Jurkat, Clone E6-1 (cell line): Measurements from ENCODE around the gene TFPI. TPM values are rescaled to one million over a fixed set of nuclear protein-coding genes. Genes with fewer than 3 reads are reported as not detected.
"Not testable (repeated sequence)": the region's sequence is repeated elsewhere in the genome, so short reads cannot be mapped to it uniquely, and the experiment has no call there.

Source experiments
- DNase-seq: peaks from one replicate; pipeline ENCODE4 v3.0.0-alpha.2; 2011; ENCODE audit warnings: low read depth, low spot score
- H3K4me3 ChIP-seq: 2 replicates; pipeline ENCODE4 v1.5.1; 2011; ENCODE audit warnings: mild to moderate bottlenecking, low read length, control low read depth, moderate library complexity
- polyA plus RNA-seq: library from polyadenylated mRNA; unstranded; fragments of >200 nt; gene quantifications from one replicate; pipeline ENCODE4 v1.2.1, GENCODE V29; 2012; ENCODE audit warnings: missing spikeins; ENCODE audit not compliant: insufficient read length, insufficient read depth

Gene TFPI
- polyA plus RNA-seq = not detected

DNA sequence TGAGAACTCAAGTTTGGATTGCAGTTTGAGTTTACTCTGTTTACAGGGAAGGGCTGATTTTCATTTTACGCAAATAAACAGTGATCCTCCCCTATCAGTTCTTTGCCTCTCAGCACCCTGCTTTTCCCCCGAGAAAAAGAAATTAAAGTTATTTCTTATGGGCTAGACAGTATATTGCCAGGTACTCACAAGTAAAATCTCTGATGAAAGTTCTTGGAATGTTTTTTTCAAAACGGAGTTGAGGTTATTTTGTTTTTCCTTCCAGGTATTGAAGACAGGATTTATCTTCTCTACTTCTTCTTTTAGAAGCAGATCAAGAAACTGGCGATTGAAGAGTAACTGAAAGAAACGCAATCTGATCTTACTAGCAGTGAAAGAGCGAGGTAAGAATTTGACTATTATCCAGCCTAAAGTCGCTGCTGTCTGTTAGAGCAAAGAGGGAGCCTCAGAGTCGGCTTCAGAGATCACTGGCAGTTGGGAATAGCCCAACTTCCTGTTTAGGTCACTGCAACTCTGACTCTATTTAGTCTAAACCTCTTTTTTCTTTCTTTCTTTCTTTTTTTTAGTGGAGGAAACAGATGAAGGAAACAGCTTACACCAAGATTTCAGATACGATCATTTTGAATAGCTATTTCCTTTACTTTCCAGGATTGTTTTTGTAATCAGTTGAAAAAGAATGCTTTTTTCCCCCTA lies at the start of gene TFPI:
Gene TFPI (minus strand): TSS at position 425 of the 693 bp plus-strand sequence. CDS start 50,667 bp downstream, outside the sequence.
- no peak within 1 kb of the TSS; the same call in 1 of the 2 replicates for H3K4me3 ChIP-seq
- DNase-seq = peak; percentile 7

DNA sequence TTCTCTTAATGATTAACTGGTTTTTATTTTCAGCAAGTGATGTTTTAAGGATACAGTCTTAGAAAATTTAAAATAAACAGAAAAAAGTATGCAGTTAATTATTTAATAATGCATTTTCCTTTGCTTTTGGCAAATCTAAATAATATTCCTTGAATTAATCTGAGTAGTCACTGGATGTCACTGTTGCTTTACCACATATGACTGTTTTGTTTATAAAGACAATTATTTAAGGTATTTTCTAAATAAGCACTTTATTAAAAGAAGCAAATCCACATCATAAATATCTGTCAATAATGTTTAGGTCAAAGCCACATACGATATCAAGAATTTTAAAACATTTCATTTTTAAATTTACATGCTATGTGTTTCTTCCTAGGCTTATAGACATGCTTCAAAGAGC lies 40.6 kb upstream of the TFPI start:
- DNase-seq = no peak
- H3K4me3 ChIP-seq = no peak overlapping the region

DNA sequence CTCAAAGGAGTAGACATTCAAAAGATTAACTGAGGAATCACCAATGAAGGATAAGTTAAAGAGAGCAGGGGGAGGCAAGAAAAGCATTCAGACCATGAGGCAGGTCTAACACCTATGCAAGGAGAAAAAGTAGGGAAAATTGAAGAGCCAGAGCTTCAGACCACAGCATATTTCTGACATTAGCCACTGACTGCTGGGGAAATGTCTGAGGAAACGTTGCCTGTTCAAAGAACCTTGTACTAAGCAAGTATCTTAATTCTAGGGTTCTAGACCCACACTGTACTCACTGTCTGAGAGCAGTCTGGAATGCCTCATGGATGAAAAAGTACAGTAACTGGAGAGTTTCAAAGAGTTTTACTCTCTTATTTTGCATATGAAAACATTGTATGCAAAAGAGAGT lies 39.5 kb upstream of the TFPI start:
- H3K4me3 ChIP-seq = no peak overlapping the region
- no peak for DNase-seq

- DNase-seq = no peak
- no peak overlapping the region for H3K4me3 ChIP-seq
These were observed 38.9 kb upstream of the TFPI start for GRCh38 chr2:187593098-187593497.

DNA sequence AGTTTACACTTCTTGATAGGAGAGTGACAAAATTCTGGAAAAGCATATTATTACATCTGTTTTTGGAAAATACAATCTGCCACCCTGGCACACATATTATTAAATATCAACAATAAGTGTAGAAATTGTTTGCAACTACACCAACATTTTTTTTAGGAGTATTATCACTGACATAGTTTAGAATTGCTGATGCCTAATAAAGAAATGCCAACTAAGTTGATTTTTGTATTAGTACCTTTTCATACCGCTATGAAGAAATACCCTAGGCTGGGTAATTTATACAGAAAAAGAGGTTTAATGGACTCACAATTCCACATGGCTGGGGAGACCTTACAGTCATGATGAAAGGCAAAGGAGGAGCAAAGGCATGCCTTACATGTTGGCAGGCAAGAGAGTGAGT lies 35.9 kb upstream of the TFPI start:
- no peak overlapping the region for H3K4me3 ChIP-seq
- no peak for DNase-seq

GRCh38 chr2:187586011-187586641 lies 31.9 kb upstream of the TFPI start:
- H3K4me3 ChIP-seq = no peak overlapping the region

DNA sequence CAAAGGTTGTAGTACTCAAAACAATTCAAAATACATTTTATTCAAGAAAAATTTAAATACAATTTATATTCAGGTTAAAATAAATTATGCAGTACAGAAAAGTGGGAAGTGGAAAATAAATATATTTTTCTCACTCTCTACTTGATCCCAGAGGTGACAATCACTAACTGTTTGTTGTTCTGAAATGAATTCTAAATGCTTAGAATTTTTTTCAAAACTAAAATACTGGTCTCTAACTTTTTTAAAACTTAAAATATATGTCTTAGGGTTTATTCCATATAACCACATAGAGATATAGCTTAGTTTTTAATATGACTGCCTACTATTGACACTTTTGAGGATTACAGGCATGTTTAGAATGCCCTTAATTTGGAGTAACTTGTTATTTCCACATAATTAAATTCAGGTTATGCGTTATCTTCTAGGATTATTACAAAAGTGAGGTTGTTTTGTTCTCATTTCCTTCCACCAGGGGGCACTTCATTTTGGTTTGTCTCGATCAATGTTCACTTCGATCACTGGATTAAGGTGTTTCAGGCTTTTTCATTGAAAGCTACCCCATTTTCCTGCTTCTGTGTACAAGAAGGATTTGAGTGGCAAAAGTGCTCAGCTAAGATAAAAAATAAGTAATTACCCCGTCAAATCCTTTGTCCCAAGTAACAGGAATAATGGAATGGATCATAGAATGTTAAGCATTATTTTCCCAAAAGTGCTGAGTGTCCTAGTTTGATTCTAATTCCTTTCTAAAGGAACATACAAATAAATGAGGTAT lies 27.1 kb upstream of the TFPI start:
- H3K4me3 ChIP-seq = no peak overlapping the region
- peak; percentile 30 for DNase-seq

More at GRCh38 chr2:187586011-187586641, 31.9 kb upstream of the TFPI start:
- DNase-seq = peak; percentile 19

- peak; percentile 46 for DNase-seq
- no peak overlapping the region for H3K4me3 ChIP-seq
These were observed 26.4 kb upstream of the TFPI start for GRCh38 chr2:187580462-187581124.

GRCh38 chr2:187577310-187577709 lies 23.1 kb upstream of the TFPI start:
- no peak overlapping the region for H3K4me3 ChIP-seq
- no peak for DNase-seq

GRCh38 chr2:187576906-187577305 lies 22.7 kb upstream of the TFPI start:
- no peak for DNase-seq
- H3K4me3 ChIP-seq = no peak overlapping the region

DNA sequence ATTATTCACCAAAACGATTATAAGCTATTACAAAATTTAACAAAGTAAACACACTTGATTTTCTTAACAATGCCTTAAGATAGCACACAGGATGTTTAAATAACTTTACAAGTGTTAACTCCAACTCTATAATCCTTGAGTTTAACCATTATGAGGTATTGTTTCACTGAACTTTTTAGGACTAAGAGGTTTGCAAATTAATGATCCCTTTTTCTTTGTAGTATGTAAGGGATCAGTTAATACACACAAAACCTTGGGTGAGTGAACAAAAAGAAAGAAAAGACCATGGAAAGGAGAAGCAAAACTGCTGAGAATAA lies 21.5 kb upstream of the TFPI start:
- H3K4me3 ChIP-seq = no peak overlapping the region
- no peak for DNase-seq

DNA sequence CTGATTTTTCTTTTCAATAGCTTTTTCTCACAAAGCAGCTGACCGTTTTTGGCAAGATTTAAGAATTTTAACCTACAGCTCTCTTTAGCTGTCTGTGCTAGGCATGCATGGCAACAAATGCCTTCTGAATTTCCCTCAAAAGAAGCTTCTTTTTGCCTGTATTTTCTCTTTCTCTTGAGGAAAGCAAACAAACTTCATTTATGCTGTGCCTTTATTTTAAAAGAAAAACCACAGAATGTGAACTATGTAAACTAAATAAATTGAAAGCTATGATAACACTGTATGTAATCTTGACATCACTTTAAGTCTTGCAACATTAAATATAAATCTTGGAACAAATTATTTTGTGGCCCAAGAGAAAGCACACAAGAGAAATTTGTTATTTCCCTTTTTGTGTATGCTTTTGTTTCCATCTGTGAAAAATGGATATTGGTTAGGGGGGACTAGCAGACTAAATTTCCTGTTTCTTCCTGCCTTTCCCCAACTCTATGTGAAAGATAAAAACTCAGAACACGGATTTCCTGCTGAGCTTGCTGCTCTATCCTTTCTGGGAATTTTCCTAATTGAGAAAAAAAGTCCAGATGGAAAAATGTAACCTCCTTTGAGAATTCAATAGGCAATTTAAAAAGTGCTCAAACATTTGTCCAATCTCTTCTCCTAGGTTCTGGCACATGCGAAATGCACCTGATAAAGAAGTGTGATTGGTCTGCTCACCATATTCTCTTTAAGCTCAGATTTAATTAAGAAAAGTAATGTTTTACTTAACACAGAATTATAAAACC lies 20.9 kb upstream of the TFPI start:
- DNase-seq = no peak
- no peak overlapping the region for H3K4me3 ChIP-seq

GRCh38 chr2:187573722-187574121 lies 19.5 kb upstream of the TFPI start:
- DNase-seq = no peak
- H3K4me3 ChIP-seq = no peak overlapping the region

DNA sequence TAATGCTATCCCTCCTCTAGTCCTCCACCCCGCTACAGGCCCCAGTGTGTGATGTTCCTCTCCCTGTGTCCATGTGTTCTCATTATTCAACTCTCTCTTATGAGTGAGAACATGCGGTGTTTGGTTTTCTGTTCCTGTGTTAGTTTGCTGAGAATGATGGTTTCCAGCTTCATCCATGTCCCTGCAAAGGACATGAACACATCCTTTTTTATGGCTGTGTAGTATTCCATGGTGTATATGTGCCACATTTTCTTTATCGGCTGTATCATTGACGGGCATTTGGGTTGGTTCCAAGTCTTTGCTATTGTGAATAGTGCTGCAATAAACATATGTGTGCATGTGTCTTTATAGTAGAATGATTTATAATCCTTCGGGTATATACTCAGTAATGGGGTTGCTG lies 17.8 kb upstream of the TFPI start:
- not testable (repeated sequence) for DNase-seq, H3K4me3 ChIP-seq

DNA sequence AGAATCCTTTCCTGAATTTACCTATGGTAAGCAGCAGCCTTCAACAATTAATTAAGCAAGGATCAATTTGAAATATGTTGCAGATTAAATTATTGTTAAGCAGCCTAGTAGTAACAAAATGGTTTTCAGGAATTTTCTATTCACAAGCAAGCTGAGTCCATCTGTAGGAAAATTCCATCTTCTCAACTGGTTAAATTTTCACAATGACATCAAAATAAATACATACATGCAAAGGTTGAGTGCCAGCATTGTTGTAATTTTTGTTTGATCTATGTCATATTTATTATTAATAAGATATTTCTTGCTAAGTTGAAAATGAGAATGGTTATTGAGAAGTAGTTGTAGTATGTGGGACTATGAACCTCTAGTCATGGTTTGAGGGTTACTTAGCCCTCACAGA lies 15.3 kb upstream of the TFPI start:
- no peak overlapping the region for H3K4me3 ChIP-seq
- no peak for DNase-seq

DNA sequence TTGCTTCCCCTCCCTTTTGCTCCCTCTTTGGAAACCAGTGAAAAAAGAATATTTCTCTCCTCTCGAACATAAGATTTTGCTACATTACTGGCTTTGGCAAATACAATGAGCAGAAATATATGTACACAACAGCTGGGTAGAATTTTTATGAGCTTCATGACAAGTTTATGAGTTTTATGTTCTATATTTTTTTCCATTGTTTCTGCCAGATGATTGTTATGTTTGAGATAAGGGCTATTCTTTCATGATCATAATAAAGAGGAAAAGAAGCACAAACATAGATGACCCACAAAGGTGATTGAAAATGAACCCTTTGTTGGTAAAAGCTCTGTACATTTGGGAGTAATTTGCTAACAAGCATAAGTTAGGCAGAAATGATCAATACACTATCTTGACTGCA lies 14.8 kb upstream of the TFPI start:
- H3K4me3 ChIP-seq = no peak overlapping the region
- DNase-seq = no peak

DNA sequence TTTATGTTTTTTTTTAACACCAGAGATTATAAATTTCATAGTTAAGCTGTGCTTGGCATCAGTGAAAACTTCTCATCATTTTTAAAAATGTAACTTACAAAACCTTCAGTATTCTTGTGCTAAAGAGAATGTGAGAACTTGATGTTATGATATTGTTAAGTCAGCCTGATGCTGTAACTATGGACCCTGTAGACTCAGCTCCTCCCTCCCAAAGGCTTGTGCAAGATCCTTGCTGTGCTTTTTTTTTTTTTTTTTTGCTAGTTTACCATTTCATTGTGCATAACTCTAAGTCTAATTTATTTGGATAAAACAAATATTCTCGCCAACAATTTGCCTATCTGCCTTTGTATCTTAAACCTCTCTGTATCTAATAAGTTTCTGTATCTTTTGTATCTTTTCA lies 12.9 kb upstream of the TFPI start:
- no peak for DNase-seq
- no peak overlapping the region for H3K4me3 ChIP-seq

GRCh38 chr2:187566712-187567111 lies 12.5 kb upstream of the TFPI start:
- no peak overlapping the region for H3K4me3 ChIP-seq
- no peak for DNase-seq

DNA sequence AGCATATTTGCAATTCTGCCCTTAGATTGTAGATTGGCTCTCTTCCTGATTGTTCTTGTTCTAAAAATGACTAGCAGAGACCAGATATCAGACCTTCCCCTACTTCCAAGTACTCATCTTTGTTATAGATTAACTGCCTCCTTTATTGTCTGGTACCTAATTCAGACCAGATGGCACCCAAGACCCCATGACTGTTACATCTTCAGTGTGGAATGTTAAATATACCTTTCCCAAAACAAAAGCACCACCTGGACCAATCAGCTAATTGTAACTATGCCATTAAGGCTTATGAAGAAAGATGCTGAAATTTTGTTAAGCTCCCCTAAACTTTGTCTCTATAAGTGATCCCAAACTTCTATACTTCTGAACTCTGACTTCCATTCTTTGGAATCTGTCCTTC lies 12.0 kb upstream of the TFPI start:
- no peak for DNase-seq
- H3K4me3 ChIP-seq = no peak overlapping the region
